Activated CD4-positive, CD25-positive, alpha-beta regulatory T cell (primary cell): ENCODE measurements around the gene ZNF146.
A peak's percentile ranks its signal among the peaks of the same experiment; 100 is the strongest.
"Not testable (repeated sequence)": the region's sequence is repeated elsewhere in the genome, so short reads cannot be mapped to it uniquely, and the experiment has no call there.

Experiments
- DNase-seq, 4 experiments: peaks; one replicate each; lab custom pipeline; 2025; lab: John Stamatoyannopoulos, UW

Gene ZNF146

GRCh38 chr19:36214386-36215275, at the start of gene ZNF146, which contains the start of gene ZNF565:
TSS of gene ZNF146 (plus strand) at chr19:36215106. CDS start at chr19:36236441, 21,335 bp downstream.
TSS of gene ZNF565 (minus strand) at chr19:36214665. CDS start at chr19:36201985, 12,680 bp downstream.
- DNase-seq, result peak; percentile 86 to 92 (median 91)

- no peak for DNase-seq
These were observed 45.7 kb upstream of the ZNF146 start for GRCh38 chr19:36169084-36169760.

GRCh38 chr19:36172852-36173251, 42.1 kb upstream of the ZNF146 start:
- no peak for DNase-seq

DNA sequence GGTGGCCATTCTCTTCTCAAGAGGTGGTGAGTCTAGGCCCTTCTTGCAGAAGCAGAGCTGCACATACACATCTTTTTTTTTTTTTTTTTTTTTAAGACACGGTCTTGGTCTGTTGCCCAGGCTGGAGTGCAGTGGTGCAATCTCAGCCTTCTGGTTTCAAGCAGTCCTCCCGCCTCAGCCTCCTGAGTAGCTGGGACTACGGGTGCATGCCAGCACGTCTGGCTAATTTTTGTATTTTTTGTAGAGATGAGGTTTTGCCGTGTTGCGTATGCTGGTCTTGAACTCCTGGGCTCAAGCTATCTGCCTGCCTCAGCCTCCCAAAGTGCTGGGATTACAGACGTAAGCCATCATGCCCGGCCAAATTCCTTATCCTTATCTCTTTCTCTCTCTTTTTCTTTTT, 41.1 kb upstream of the ZNF146 start:
- not testable (repeated sequence) for DNase-seq

GRCh38 chr19:36179077-36179476, 35.8 kb upstream of the ZNF146 start:
- DNase-seq, result not testable (repeated sequence)

DNA sequence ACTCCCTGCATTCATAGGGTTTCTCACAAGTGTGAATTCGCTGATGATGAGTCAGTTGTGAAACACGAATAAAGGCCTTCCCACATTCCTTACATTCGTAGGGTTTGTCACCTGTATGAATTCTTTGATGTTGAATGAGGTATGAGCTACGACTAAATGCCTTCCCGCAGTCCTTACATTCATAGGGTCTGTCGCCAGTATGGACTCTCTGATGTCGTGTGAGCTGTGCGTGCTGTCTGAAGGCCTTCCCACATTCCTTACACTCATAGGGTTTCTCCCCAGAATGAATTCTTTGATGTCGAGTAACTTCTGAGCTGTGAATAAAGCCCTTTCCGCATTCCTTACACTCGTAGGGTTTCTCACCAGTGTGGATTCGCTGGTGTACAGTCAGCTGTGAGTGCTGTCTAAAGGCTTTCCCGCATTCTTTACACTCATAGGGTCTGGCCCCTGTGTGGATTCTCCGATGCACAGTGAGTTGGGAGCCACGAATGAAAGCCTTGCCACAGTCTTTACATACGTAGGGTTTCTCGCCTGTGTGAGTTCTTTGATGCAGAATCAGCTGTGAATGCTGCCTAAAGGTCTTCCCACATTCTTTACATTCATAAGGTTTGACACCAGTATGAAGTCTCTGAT, 32.2 kb upstream of the ZNF146 start:
- DNase-seq, result no peak

DNA sequence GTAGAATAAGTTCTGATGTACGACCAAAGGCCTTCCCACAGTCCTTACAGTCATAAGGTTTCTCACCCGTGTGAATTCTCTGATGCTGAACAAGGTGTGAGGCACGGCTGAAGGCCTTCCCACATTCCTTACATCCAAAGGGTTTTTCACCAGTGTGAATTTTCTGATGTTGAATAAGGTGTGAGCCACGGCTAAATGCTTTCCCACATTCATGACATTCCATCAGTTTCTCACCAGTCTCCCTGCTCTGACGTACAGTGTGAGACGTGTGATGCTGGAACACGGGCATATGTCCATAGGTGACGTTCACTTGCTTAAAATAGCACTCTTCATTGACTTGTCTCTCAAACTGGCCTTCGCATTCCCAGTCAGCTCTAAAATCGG, 31.7 kb upstream of the ZNF146 start:
- no peak for DNase-seq

DNA sequence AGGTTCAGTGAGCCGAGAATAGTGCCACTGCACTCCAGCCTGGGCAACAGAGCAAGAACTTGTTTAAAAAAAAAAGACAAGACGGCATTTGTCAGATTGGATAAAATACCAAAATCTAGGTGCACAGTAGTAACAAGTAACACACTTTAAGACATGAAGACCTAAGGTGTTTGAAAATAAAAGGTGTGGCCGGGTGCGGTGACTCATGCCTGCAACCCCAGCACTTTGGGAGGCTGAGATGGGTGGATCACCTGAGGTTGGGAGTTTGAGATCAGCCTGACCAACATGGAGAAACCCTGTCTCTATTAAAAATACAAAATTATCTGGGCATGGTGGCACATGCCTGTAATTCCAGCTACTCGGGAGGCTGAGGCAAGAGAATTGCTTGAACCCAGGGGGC, 28.2 kb upstream of the ZNF146 start:
- DNase-seq, result not testable (repeated sequence)

- DNase-seq, result no peak
These were observed 18.7 kb upstream of the ZNF146 start for GRCh38 chr19:36196249-36196648.

DNA sequence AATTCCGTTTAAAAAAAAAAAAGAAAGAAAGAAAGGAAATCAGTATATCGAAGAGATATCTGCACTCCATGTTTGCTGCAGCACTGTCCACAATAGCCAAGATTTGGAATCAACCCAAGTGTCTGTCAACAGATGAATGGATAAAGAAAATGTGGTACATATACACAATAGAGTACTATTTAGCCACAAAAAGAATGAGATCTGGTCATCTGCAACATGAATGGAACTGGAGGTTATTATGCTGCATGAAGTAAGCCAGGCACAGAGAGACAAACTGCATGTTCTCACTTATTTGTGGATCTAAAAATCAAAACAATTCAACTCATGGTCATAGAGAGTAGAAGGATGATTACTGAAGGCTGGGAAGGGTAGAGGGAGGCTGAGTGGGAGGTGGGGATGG, 16.8 kb upstream of the ZNF146 start:
- DNase-seq, result no peak

DNA sequence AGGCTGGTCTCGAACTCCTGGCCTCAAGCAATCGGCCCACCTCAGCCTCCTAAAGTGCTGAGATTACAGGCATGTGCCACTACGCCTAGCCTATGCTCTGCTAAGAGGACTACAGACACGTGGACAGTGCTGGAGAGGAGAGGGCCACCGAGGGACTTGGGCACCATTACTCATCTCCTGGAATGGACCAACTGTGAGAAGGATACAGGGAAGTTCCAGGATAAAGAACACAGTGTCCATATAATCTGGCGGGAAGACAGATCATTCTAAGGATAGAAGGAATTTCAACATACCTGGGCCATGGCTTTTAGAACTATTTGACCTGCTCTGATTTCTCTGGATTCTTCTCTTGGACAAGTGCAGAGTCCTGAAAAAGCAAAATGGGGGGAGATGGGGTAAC, 13.2 kb upstream of the ZNF146 start:
- DNase-seq, result no peak

DNA sequence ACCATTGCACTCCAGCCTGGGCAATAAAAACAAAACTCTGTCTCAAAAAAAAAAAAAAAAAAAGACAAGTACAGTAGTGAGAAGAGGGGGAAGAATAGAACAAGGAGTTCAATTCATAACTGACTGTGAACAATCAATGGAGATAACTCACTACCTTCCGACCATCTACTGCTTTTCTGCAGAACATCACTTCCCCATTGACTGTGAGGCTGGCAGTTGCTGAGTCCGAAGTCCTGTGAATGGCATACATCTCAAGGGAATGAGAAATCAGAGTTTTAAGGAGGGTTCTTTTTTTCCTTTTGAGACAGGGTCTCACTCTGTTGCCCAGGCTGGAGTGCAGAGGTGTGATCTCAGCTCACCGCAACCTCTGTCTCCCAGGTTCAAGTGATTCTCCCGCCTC, 11.6 kb upstream of the ZNF146 start:
- no peak for DNase-seq

- no peak for DNase-seq
These were observed 7.2 kb upstream of the ZNF146 start for GRCh38 chr19:36207605-36208252.

DNA sequence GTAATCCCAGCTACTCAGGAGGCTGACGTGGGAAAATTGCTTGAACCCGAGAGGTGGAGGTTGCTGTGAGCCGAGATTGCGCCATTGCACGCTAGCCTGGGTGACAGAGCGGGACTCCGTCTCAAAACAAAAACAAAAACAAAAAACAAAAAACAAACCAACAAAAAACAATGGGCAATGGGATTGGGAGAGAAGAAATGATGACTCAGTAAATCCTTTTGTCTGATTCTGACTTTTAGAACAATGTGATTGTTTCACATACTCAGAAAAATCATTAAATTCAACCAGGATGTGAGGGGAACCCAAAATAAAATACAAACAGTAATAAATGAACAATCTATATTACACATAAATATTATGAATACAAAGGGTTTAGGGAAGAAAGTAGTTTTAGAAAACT, 5.5 kb upstream of the ZNF146 start:
- DNase-seq, result no peak

GRCh38 chr19:36210497-36210896, 4.4 kb upstream of the ZNF146 start:
- no peak for DNase-seq

GRCh38 chr19:36212895-36213294, 2.0 kb upstream of the ZNF146 start:
- DNase-seq, result no peak

GRCh38 chr19:36215276-36216123, 594 bp downstream of the ZNF146 start:
- DNase-seq, result no peak

GRCh38 chr19:36221474-36221873, 6.6 kb downstream of the ZNF146 start:
- no peak for DNase-seq

DNA sequence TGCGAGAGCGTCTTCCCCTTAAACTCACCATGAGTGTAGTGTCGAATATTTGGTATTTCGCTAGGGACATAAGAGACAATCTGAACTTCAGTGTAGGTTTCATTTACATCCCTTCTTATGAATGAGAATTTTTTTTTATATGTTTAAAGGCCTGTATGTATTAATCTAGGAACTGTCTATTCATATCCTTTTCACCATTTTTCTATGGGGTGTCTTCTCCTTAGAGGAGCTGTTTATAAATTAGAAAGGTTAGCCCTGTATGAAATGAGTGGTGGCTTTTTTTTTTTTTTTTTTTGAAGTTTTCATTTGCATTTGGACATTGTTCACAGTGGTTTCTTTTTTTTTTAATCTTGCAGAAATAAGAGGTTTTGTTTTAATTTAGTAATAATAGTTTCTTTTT, 7.6 kb downstream of the ZNF146 start:
- no peak for DNase-seq

DNA sequence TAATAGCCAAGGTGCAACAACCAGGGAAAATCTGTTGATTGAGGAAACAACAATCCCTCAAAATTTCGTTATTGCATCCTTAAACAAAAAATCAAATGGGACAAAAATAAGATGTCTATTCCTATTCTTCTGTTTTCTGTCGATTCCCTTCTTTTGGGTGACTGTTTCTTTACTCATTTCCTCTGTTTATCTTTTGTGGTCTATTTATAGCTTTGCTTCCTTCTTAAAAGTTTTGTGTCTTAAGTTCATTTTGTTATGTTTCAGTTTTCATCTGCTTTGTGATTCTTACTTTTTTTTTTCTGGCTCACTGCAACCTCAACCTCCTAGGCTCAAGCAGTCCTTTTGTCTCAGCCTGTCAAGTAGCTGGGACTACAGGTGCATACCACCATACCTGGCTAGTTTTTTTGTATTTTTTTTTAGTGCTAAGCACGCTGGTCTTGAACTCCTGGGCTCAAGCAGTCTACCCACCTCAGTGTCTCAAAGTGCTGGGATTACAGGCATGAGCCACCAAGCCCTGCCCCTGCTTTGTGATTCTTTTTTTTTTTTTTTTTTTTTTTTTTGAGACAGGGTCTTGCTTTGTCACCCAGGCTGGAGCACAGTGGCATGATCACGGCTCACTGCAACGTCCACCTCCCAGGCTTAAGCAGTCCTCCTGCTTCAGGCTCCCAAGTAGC, 10.4 kb downstream of the ZNF146 start:
- DNase-seq, result no peak

- not testable (repeated sequence) for DNase-seq
These were observed 18.7 kb downstream of the ZNF146 start for GRCh38 chr19:36233626-36234025.
